22Rv1 (cell line): ENCODE data around the gene ADAM12.

Experiments
- H3K27ac ChIP-seq: fragments of 450-650 bp; 2 replicates; pipeline ENCODE4 v1.5.1; 2017
- CTCF ChIP-seq: fragments of 450-650 bp; IDR thresholded peaks from 2 replicates; pipeline ENCODE4 v1.5.1; 2017; ENCODE audit warnings: mild to moderate bottlenecking
- ZFX ChIP-seq: fragments of 450-650 bp; IDR thresholded peaks from 2 replicates; pipeline ENCODE4 v1.6.1; 2017; ENCODE audit warnings: antibody characterized with exemption, borderline replicate concordance

Gene ADAM12

GRCh38 chr10:126207851-126208250 is 180.4 kb downstream of the ADAM12 start:
- no peak overlapping the region for H3K27ac ChIP-seq
- TF ChIP-seq CTCF (no peak), ZFX (no peak)

GRCh38 chr10:126207313-126207771 is 180.9 kb downstream of the ADAM12 start:
- no peak for TF ChIP-seq CTCF
- no peak for TF ChIP-seq ZFX
- no peak overlapping the region for H3K27ac ChIP-seq

- H3K27ac ChIP-seq, result no peak overlapping the region
- TF ChIP-seq ZFX (no peak), CTCF (no peak)
Observed at GRCh38 chr10:126205486-126206205, 182.6 kb downstream of the ADAM12 start.

GRCh38 chr10:126204320-126204719 is 184.0 kb downstream of the ADAM12 start:
- no peak for TF ChIP-seq CTCF
- no peak for TF ChIP-seq ZFX
- H3K27ac ChIP-seq, result no peak overlapping the region

GRCh38 chr10:126203746-126204145 is 184.5 kb downstream of the ADAM12 start:
- no peak for TF ChIP-seq ZFX
- no peak for TF ChIP-seq CTCF
- H3K27ac ChIP-seq, result no peak overlapping the region

- TF ChIP-seq ZFX (no peak), CTCF (no peak)
- no peak overlapping the region for H3K27ac ChIP-seq
Observed at GRCh38 chr10:126201603-126202002, 186.7 kb downstream of the ADAM12 start.

- H3K27ac ChIP-seq, result no peak overlapping the region
- TF ChIP-seq CTCF (no peak), ZFX (no peak)
Observed at GRCh38 chr10:126199221-126199998, 188.9 kb downstream of the ADAM12 start.
